WTC11 (cell line): Measurements from ENCODE around the gene PIGZ. TPM values are rescaled to one million over a fixed set of nuclear protein-coding genes. Genes with fewer than 3 reads are reported as not detected.

Experiments
- ATAC-seq: fragments of 200-7000 bp; cut with Tn5 transposase; 2 replicates; pipeline ENCODE4 v1.10.0; 2021; ENCODE audit warnings: mild to moderate bottlenecking, moderate library complexity
- CTCF ChIA-PET: fragments of 300-600 bp; sonication (Branson Sonifier 250); formaldehyde crosslinking; loops from one replicate; lab custom pipeline; 2021; ENCODE audit warnings: antibody characterized with exemption; lab: Charles Lee
- POLR2A ChIA-PET: fragments of 350-600 bp; sonication (Branson Sonifier 250); formaldehyde crosslinking; loops from one replicate; lab custom pipeline; 2021; ENCODE audit warnings: antibody characterized with exemption; lab: Charles Lee
- DNase-seq: peaks from one replicate; pipeline ENCODE4 v3.0.0; 2021; ENCODE audit warnings: low spot score
- H3K27ac Mint-ChIP-seq: 2 replicates; pipeline ENCODE4 v1.8.0; 2021; ENCODE audit warnings: mixed read lengths
- H3K27me3 Mint-ChIP-seq: 2 replicates; pipeline ENCODE4 v1.8.0; 2021; ENCODE audit warnings: low read depth, mild to moderate bottlenecking, moderate library complexity, mixed read lengths
- H3K36me3 Mint-ChIP-seq: 2 replicates; pipeline ENCODE4 v1.8.0; 2021; ENCODE audit warnings: mixed read lengths
- H3K4me1 Mint-ChIP-seq: 2 replicates; pipeline ENCODE4 v1.8.0; 2022; ENCODE audit warnings: mixed read lengths
- H3K4me3 Mint-ChIP-seq: 2 replicates; pipeline ENCODE4 v1.8.0; 2021; ENCODE audit warnings: mild to moderate bottlenecking, moderate library complexity, mixed read lengths
- H3K9me3 Mint-ChIP-seq: 2 replicates; pipeline ENCODE4 v1.8.0; 2021; ENCODE audit warnings: mixed read lengths
- AR ChIP-seq: fragments of 250-450 bp; sonication (Bioruptor Pico); IDR thresholded peaks from 2 replicates; pipeline ENCODE4 v1.9.0; 2021; ENCODE audit warnings: mild to moderate bottlenecking
- CBFB ChIP-seq: sonication (generic); formaldehyde crosslinking; IDR thresholded peaks from 2 replicates; pipeline ENCODE4 v1.8.1; 2022; ENCODE audit warnings: mild to moderate bottlenecking, low read depth, missing genetic modification reagents
- FOXK1 ChIP-seq: sonication (generic); formaldehyde crosslinking; IDR thresholded peaks from 2 replicates; pipeline ENCODE4 v1.8.0; 2022; ENCODE audit warnings: mild to moderate bottlenecking, moderate library complexity, missing genetic modification reagents
- GABPB1 ChIP-seq: sonication (generic); formaldehyde crosslinking; IDR thresholded peaks from 2 replicates; pipeline ENCODE4 v1.8.1; 2023; ENCODE audit warnings: mild to moderate bottlenecking, missing genetic modification reagents
- IRF1 ChIP-seq: sonication (generic); formaldehyde crosslinking; IDR thresholded peaks from 2 replicates; pipeline ENCODE4 v1.8.0; 2023; ENCODE audit warnings: missing genetic modification reagents
- JUN ChIP-seq: sonication (generic); formaldehyde crosslinking; IDR thresholded peaks from 2 replicates; pipeline ENCODE4 v1.8.0; 2023; ENCODE audit warnings: mild to moderate bottlenecking, missing genetic modification reagents
- KAT7 ChIP-seq: sonication (generic); formaldehyde crosslinking; IDR thresholded peaks from 2 replicates; pipeline ENCODE4 v1.8.1; 2023; ENCODE audit warnings: missing genetic modification reagents, mild to moderate bottlenecking, borderline replicate concordance
- MYBL2 ChIP-seq: sonication (generic); formaldehyde crosslinking; IDR thresholded peaks from 2 replicates; pipeline ENCODE4 v1.8.1; 2023; ENCODE audit warnings: mild to moderate bottlenecking, moderate library complexity, missing genetic modification reagents
- NFE2L1 ChIP-seq: sonication (generic); formaldehyde crosslinking; IDR thresholded peaks from 2 replicates; pipeline ENCODE4 v1.8.1; 2023; ENCODE audit warnings: missing genetic modification reagents
- NR2C2 ChIP-seq: sonication (generic); formaldehyde crosslinking; IDR thresholded peaks from 2 replicates; pipeline ENCODE4 v1.8.0; 2022; ENCODE audit warnings: mild to moderate bottlenecking, missing genetic modification reagents
- PRRX2 ChIP-seq: fragments of 250-450 bp; sonication (Bioruptor Pico); IDR thresholded peaks from 2 replicates; pipeline ENCODE4 v1.8.0; 2021; ENCODE audit warnings: mild to moderate bottlenecking
- TCF7 ChIP-seq: sonication (generic); formaldehyde crosslinking; IDR thresholded peaks from 2 replicates; pipeline ENCODE4 v1.8.0; 2022; ENCODE audit warnings: mild to moderate bottlenecking, low read depth, missing genetic modification reagents, moderate library complexity
- ZNF121 ChIP-seq: sonication (generic); formaldehyde crosslinking; IDR thresholded peaks from 2 replicates; pipeline ENCODE4 v1.8.0; 2023; ENCODE audit warnings: missing genetic modification reagents
- ZNF232 ChIP-seq: sonication (generic); formaldehyde crosslinking; IDR thresholded peaks from 2 replicates; pipeline ENCODE4 v1.8.0; 2022; ENCODE audit warnings: mild to moderate bottlenecking, missing genetic modification reagents
- ZNF532 ChIP-seq: fragments of 250-450 bp; sonication (Bioruptor Pico); IDR thresholded peaks from 2 replicates; pipeline ENCODE4 v1.9.0; 2021; ENCODE audit warnings: mild to moderate bottlenecking, borderline replicate concordance
- total RNA-seq: library from RNA; stranded (reverse); gene quantifications from 3 replicates; pipeline ENCODE4 v1.2.3, GENCODE V29; 2021
- TF ChIP-seq, protein P1 (sequence below): sonication (generic); formaldehyde crosslinking; IDR thresholded peaks from 2 replicates; pipeline ENCODE4 v1.8.0; 2022; ENCODE audit warnings: missing genetic modification reagents
- TF ChIP-seq, protein P2 (sequence below): sonication (generic); formaldehyde crosslinking; conservative IDR thresholded peaks from 2 replicates; pipeline ENCODE4 v1.8.1; 2023; ENCODE audit warnings: mild to moderate bottlenecking, low read depth, missing genetic modification reagents, moderate library complexity

PIGZ gene
- total RNA-seq, 1 experiment from 2014 or later: 0.37 TPM

DNA sequence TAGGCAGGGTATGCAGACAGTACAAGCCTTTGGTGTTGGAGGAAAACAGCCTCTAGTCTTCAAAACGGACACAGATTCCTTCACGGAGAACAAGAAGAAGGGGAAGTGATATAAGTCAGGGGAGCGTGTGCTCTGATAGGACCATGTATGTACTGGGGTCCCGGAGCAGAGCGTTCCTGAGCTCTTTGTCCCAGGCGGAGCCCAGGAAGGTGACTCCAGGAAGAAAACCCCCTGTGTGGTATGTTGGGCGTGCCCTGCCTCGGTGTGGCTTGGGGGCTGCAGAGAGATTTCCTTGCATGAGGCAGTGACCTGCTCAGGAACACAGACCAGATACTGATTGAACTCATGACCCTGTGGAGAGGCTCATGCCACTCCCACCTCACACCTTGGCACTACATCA is 39.3 kb upstream of the PIGZ start (continued):
- TF ChIP-seq AR (CRISPR knock-in tag): no peak
- no peak for TF ChIP-seq PRRX2 (CRISPR knock-in tag)
- no peak for TF ChIP-seq NFE2L1 (CRISPR knock-in tag)
- TF ChIP-seq, protein P1, sequence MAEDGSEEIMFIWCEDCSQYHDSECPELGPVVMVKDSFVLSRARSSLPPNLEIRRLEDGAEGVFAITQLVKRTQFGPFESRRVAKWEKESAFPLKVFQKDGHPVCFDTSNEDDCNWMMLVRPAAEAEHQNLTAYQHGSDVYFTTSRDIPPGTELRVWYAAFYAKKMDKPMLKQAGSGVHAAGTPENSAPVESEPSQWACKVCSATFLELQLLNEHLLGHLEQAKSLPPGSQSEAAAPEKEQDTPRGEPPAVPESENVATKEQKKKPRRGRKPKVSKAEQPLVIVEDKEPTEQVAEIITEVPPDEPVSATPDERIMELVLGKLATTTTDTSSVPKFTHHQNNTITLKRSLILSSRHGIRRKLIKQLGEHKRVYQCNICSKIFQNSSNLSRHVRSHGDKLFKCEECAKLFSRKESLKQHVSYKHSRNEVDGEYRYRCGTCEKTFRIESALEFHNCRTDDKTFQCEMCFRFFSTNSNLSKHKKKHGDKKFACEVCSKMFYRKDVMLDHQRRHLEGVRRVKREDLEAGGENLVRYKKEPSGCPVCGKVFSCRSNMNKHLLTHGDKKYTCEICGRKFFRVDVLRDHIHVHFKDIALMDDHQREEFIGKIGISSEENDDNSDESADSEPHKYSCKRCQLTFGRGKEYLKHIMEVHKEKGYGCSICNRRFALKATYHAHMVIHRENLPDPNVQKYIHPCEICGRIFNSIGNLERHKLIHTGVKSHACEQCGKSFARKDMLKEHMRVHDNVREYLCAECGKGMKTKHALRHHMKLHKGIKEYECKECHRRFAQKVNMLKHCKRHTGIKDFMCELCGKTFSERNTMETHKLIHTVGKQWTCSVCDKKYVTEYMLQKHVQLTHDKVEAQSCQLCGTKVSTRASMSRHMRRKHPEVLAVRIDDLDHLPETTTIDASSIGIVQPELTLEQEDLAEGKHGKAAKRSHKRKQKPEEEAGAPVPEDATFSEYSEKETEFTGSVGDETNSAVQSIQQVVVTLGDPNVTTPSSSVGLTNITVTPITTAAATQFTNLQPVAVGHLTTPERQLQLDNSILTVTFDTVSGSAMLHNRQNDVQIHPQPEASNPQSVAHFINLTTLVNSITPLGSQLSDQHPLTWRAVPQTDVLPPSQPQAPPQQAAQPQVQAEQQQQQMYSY (CRISPR knock-in tag): no peak
- TF ChIP-seq NR2C2 (CRISPR knock-in tag): no peak
- TF ChIP-seq, protein P2, sequence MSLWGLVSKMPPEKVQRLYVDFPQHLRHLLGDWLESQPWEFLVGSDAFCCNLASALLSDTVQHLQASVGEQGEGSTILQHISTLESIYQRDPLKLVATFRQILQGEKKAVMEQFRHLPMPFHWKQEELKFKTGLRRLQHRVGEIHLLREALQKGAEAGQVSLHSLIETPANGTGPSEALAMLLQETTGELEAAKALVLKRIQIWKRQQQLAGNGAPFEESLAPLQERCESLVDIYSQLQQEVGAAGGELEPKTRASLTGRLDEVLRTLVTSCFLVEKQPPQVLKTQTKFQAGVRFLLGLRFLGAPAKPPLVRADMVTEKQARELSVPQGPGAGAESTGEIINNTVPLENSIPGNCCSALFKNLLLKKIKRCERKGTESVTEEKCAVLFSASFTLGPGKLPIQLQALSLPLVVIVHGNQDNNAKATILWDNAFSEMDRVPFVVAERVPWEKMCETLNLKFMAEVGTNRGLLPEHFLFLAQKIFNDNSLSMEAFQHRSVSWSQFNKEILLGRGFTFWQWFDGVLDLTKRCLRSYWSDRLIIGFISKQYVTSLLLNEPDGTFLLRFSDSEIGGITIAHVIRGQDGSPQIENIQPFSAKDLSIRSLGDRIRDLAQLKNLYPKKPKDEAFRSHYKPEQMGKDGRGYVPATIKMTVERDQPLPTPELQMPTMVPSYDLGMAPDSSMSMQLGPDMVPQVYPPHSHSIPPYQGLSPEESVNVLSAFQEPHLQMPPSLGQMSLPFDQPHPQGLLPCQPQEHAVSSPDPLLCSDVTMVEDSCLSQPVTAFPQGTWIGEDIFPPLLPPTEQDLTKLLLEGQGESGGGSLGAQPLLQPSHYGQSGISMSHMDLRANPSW (CRISPR knock-in tag): no peak
- TF ChIP-seq MYBL2 (CRISPR knock-in tag): no peak
- no peak for TF ChIP-seq ZNF532 (CRISPR knock-in tag)
- TF ChIP-seq TCF7 (CRISPR knock-in tag): no peak

DNA sequence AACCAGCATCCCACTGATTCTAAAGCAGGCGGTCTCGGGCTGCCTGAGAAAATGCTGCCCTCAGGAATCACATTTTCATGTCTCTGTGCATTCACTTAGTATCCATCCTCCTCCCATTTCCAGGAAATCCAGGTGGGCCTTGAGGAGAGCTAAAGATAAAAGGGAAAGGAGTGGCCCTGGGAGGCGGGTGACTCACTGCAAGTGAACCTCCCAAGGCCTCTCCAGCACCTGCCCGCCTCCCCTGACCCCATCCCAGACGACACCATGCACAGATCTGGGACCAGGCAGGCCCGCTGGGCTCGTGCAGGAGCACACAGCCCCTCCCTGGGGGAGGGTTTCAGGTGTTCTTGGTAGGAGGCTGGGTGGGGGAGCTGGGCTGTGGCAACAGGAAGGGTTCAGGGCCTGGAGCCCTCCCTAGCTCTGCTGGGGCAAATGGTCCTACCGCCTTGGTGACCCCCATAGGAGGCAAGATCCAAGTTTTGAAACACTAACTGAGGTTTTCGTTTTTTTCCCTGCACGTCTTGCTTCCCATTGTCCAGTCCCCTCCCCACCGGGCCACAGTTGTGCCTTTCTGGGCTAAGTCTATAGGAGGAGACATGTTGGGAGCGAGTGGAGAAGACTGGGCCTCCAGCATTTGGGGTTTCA is 38.8 kb upstream of the PIGZ start:
- POLR2A ChIA-PET: no interaction called here
- no peaks in the 10 kb centered on the region for H3K9me3 Mint-ChIP-seq
- CTCF ChIA-PET: interaction anchor here (1.3 kb wide), 1 partner anchor 23 kb away, joined by 5 read pairs; the partner anchor contains the start of gene MELTF
- ATAC-seq: no peak
- H3K27me3 Mint-ChIP-seq: peaks cover 20% of the 10 kb centered on the region
- no peak overlapping the region for H3K4me3 Mint-ChIP-seq
- peaks cover 9% of the 10 kb centered on the region for H3K4me1 Mint-ChIP-seq
- H3K27ac Mint-ChIP-seq: no peak overlapping the region
- no peaks in the 10 kb centered on the region for H3K36me3 Mint-ChIP-seq
- no peak for DNase-seq
- TF ChIP-seq JUN (CRISPR knock-in tag): no peak
- no peak for TF ChIP-seq CBFB (CRISPR knock-in tag)
- TF ChIP-seq NR2C2 (CRISPR knock-in tag): no peak
- no peak for TF ChIP-seq GABPB1
- no peak for TF ChIP-seq FOXK1
- TF ChIP-seq KAT7 (CRISPR knock-in tag): no peak
- TF ChIP-seq ZNF532 (CRISPR knock-in tag): no peak
- TF ChIP-seq ZNF232 (CRISPR knock-in tag): no peak
- no peak for TF ChIP-seq ZNF121
- TF ChIP-seq IRF1 (CRISPR knock-in tag): no peak
